ENCODE data around the gene PRR18. TPM values are rescaled to one million over a fixed set of nuclear protein-coding genes. Genes with fewer than 3 reads are reported as not detected.
"Not testable (repeated sequence)": the region's sequence is repeated elsewhere in the genome, so short reads cannot be mapped to it uniquely, and the experiment has no call there.

PRR18 gene
- total RNA-seq, result 0.14 and 0.25 TPM in 2 replicates

DNA sequence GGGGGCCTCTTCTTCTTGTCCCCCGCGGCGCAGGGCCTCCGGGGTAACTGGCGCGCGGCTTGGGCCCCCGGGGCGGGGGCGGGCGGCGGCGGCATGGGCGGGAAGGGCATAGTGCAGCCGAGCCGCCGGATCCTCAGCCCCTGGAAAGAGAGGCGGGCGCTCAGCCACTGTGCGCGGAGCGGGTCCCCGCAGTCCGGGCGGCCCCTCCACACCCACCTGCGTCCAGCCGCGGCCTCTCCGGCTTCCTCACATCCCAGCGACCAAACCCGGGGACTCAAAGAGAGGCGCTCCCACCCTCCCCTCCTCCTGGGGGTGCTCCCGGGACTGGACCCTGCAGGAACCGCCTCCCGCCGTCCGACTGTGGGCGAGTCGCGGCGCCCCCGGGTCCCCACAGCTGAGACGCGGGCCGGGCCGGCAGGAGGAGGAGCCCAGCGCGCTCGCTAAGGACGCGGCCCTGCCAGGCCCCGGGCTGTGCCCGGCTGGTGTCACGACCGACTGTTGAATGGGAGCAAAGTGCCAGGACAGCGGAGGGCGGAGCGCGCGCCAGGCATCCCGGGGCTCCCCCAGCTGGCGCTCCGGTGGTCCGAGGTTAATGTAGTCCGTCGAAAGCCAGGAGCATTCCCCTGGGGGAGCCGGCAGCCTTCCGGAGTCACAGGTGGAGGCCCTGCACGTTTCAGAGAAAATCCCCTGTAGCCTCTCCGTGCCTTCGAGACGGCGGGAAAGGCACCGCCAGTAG lies at the start of gene PRR18:
Gene PRR18, minus strand, starts transcription at position 360 of the 736 bp plus-strand sequence. Its CDS starts 250 bp downstream, at position 110.
- Mint-ChIP-seq H3K9me3 (no peaks in the 10 kb centered on the region), H3K27ac (no peak within 1 kb of the TSS), H3K36me3 (ENCODE audit: low read depth) (no peaks in the 10 kb centered on the region), H3K27me3 (ENCODE audit: low read depth) (peaks cover 54% of the 10 kb centered on the region), H3K4me1 (ENCODE audit: low read depth) (no peaks in the 10 kb centered on the region), H3K4me3 (ENCODE audit: low read depth) (peak within 1 kb of the TSS; percentile 17)
- no peak for DNase-seq (ENCODE audit: low spot score)
- intact Hi-C loops (cut with micrococcal nuclease), result no loop called here

DNA sequence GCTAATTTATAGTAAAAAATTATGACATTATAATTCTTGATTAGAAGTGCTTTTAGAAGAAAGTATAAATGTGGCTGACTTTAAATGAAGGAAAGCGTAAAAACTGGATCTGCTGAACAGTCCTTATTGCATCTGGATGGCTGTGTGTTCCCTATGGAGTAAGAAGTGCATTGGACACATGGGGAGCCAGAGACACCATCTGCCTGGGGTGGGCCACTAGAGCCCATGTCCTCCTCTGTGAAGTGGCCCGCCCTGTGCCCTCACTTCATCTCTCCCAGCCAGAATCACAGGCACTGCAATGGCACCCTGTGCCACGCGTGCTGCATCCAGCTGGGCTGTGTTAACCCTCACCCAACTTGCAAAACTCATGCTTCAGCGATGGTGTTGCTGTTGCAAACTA lies 47.4 kb upstream of the PRR18 start:
- Mint-ChIP-seq H3K27ac (no peak overlapping the region), H3K4me1 (ENCODE audit: low read depth) (peaks cover 6% of the 10 kb centered on the region), H3K4me3 (ENCODE audit: low read depth) (no peak overlapping the region), H3K9me3 (peaks cover 15% of the 10 kb centered on the region), H3K36me3 (ENCODE audit: low read depth) (no peaks in the 10 kb centered on the region), H3K27me3 (ENCODE audit: low read depth) (peaks cover 42% of the 10 kb centered on the region)
- DNase-seq (ENCODE audit: low spot score), result no peak
- intact Hi-C loops (cut with micrococcal nuclease), result no loop called here

DNA sequence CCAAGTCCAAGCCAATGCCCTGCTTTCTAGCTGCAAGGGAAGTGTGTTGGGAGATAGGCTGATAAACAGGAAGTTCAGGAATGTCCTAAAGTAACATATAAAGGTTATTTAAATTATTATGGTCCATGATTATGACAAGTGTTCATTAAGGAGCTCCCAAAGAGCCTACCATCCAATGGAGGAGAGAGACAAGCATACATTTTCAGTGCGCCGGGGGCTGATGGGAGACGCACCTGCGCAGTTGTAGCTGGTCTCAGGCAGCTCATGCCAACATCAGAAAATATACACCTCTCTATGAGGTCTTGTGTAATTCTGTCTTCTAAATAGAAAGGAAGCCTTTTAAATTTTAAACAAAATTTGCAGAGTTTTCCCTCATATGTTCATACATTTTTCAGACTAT lies 46.8 kb upstream of the PRR18 start:
- Mint-ChIP-seq H3K4me1 (ENCODE audit: low read depth) (peaks cover 6% of the 10 kb centered on the region), H3K36me3 (ENCODE audit: low read depth) (no peaks in the 10 kb centered on the region), H3K9me3 (peaks cover 18% of the 10 kb centered on the region), H3K27ac (no peak overlapping the region), H3K4me3 (ENCODE audit: low read depth) (no peak overlapping the region), H3K27me3 (ENCODE audit: low read depth) (peaks cover 39% of the 10 kb centered on the region)
- DNase-seq (ENCODE audit: low spot score), result no peak
- intact Hi-C loops (cut with micrococcal nuclease), result no loop called here

DNA sequence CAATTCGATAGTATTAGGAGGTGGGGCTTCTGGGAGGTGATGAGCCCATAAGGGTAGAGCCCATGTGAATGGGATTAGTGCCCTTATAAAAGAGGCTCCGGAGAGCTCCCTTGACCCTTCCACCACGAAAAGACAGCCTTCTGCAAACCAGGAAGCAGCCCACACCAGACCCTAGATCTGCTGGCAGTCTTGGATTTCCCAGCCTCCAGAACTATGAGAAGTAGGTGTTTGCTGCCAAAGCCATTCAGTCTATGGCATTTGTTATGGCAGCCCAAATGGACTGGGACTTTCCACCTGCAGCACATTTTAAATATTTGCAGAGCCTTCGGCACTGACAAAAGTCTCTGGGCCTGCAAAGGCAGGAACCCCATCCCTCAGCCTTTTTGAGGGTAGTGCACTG lies 46.0 kb upstream of the PRR18 start:
- DNase-seq (ENCODE audit: low spot score), result no peak
- intact Hi-C loops (cut with micrococcal nuclease), result no loop called here
- H3K9me3 Mint-ChIP-seq, result peaks cover 26% of the 10 kb centered on the region
- no peak overlapping the region for H3K27ac Mint-ChIP-seq
- no peak overlapping the region for H3K4me3 Mint-ChIP-seq (ENCODE audit: low read depth)
- peaks cover 6% of the 10 kb centered on the region for H3K4me1 Mint-ChIP-seq (ENCODE audit: low read depth)
- peaks cover 31% of the 10 kb centered on the region for H3K27me3 Mint-ChIP-seq (ENCODE audit: low read depth)
- H3K36me3 Mint-ChIP-seq (ENCODE audit: low read depth), result peaks cover 4% of the 10 kb centered on the region

- intact Hi-C loops (cut with micrococcal nuclease), result no loop called here
- Mint-ChIP-seq H3K27ac (no peak overlapping the region), H3K4me1 (ENCODE audit: low read depth) (peaks cover 6% of the 10 kb centered on the region), H3K27me3 (ENCODE audit: low read depth) (peaks cover 28% of the 10 kb centered on the region), H3K36me3 (ENCODE audit: low read depth) (peaks cover 4% of the 10 kb centered on the region), H3K9me3 (peaks cover 26% of the 10 kb centered on the region), H3K4me3 (ENCODE audit: low read depth) (no peak overlapping the region)
- no peak for DNase-seq (ENCODE audit: low spot score)
These were observed 45.3 kb upstream of the PRR18 start for GRCh38 chr6:166353507-166353906.

DNA sequence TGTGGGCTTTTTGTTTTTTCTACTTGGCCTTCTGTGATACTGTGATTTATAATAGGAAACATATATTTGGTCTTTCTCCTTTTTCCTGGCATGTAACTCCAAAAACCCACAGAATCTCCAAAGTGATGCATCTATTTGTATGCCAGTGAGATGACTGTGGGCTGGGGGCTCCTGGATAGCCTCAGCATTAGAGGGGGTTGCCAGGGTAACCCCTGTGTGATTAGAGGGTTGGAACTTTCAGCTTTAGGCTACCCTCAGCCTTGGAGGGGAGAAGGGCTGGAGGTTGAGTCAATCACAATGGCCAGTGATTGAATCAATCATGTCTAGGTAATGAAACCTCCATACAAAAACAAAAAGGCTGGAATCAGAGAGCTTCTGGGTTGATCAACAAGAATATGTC lies 44.7 kb upstream of the PRR18 start:
- Mint-ChIP-seq H3K27ac (no peak overlapping the region), H3K36me3 (ENCODE audit: low read depth) (peaks cover 4% of the 10 kb centered on the region), H3K4me3 (ENCODE audit: low read depth) (no peak overlapping the region), H3K27me3 (ENCODE audit: low read depth) (peaks cover 22% of the 10 kb centered on the region), H3K9me3 (peaks cover 27% of the 10 kb centered on the region), H3K4me1 (ENCODE audit: low read depth) (peaks cover 10% of the 10 kb centered on the region)
- intact Hi-C loops (cut with micrococcal nuclease), result no loop called here
- DNase-seq (ENCODE audit: low spot score), result no peak

DNA sequence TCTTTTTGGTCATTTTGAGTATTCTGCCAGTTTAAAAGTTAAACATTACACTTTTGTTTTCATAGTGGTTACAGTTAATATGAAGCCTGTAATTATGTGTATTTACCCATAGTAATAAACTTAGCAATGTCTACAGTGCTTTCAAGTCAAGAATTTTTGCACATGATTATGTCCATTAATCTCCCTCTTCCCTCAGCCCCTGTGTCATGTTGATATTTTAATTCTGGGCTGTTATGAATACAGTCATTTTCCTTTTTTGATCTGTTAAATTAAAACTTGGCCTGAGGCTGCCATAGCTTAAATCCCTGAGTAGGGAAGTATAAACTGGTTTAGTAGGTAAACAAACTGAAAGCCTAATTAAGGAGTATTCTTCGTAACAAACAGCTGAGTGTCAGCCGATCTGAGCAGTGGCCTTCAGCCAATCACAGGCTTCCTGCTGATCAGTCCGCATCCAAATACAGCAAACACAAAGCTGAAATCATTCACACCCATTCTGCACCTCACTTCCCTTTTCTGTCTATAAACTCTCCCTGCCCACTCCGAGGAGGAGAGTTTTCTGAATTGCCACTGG lies 43.6 kb upstream of the PRR18 start:
- peaks cover 18% of the 10 kb centered on the region for H3K27me3 Mint-ChIP-seq (ENCODE audit: low read depth)
- no peak for DNase-seq (ENCODE audit: low spot score)
- H3K9me3 Mint-ChIP-seq, result peaks cover 29% of the 10 kb centered on the region
- H3K4me3 Mint-ChIP-seq (ENCODE audit: low read depth), result no peak overlapping the region
- peaks cover 4% of the 10 kb centered on the region for H3K36me3 Mint-ChIP-seq (ENCODE audit: low read depth)
- no peak overlapping the region for H3K27ac Mint-ChIP-seq
- intact Hi-C loops (cut with micrococcal nuclease), result no loop called here
- peaks cover 14% of the 10 kb centered on the region for H3K4me1 Mint-ChIP-seq (ENCODE audit: low read depth)

DNA sequence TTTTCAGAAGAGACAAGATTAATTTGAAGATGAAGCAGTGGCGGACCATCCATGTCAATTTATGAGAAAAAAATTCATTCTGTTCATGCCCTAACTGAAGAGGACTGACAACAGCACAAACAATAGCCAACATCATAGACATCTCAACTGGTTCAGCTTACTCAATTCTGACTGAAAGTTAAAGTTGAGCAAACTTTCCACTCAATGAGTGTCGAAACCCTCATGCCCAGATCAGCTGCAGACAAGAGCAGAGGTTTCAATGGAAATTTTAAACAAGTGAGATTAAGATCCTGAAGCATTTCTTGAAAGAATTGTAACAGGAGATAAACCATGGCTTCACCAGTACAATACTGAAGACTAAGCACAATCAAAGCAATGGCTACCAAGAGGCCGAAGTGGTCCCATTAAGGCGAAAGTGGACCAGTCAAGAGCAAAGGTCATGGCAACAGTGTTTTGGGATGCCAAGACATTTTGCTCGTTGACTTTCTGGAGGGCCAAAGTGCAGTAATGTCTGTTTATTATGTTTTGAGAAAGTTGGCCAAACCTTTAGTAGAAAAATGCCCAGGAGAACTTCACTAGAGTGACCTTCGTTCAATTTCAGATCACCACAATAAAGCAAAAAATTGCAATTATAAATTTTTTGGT lies 40.2 kb upstream of the PRR18 start:
- intact Hi-C loops (cut with micrococcal nuclease), result no loop called here
- Mint-ChIP-seq H3K27ac (peak overlapping the region; percentile 33), H3K36me3 (ENCODE audit: low read depth) (peaks cover 4% of the 10 kb centered on the region), H3K4me3 (ENCODE audit: low read depth) (no peak overlapping the region), H3K9me3 (peaks cover 29% of the 10 kb centered on the region), H3K27me3 (ENCODE audit: low read depth) (peaks cover 17% of the 10 kb centered on the region), H3K4me1 (ENCODE audit: low read depth) (peaks cover 14% of the 10 kb centered on the region)
- DNase-seq (ENCODE audit: low spot score), result no peak

- DNase-seq (ENCODE audit: low spot score), result no peak
- H3K27me3 Mint-ChIP-seq (ENCODE audit: low read depth), result peaks cover 6% of the 10 kb centered on the region
- no peak overlapping the region for H3K4me3 Mint-ChIP-seq (ENCODE audit: low read depth)
- H3K9me3 Mint-ChIP-seq, result peaks cover 28% of the 10 kb centered on the region
- no peak overlapping the region for H3K27ac Mint-ChIP-seq
- peaks cover 14% of the 10 kb centered on the region for H3K4me1 Mint-ChIP-seq (ENCODE audit: low read depth)
- peaks cover 4% of the 10 kb centered on the region for H3K36me3 Mint-ChIP-seq (ENCODE audit: low read depth)
- intact Hi-C loops (cut with micrococcal nuclease), result no loop called here
These were observed 38.8 kb upstream of the PRR18 start for GRCh38 chr6:166346965-166347364.

DNA sequence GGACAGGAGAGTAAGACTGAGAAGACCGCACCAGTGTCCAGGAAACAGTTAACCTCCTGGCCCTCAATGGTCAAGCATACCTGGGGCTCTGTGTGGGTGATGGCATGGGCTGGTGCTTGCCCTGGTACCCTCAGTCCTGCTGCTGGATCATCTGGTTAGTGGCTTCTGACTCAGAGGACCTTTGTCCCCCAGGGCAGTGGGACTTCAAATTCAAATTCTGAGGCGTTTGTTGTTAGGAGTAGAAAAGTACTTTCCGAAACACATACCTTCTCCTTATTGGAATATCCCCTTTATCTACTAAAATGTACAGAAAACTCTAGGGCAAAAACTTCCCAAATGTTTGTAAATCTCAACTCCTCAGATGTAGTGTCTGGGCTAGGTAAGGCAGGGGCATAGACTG lies 38.3 kb upstream of the PRR18 start:
- peaks cover 23% of the 10 kb centered on the region for H3K9me3 Mint-ChIP-seq
- no peak for DNase-seq (ENCODE audit: low spot score)
- intact Hi-C loops (cut with micrococcal nuclease), result no loop called here
- no peak overlapping the region for H3K4me3 Mint-ChIP-seq (ENCODE audit: low read depth)
- no peak overlapping the region for H3K27ac Mint-ChIP-seq
- H3K36me3 Mint-ChIP-seq (ENCODE audit: low read depth), result peaks cover 8% of the 10 kb centered on the region
- H3K27me3 Mint-ChIP-seq (ENCODE audit: low read depth), result peaks cover 2% of the 10 kb centered on the region
- peaks cover 11% of the 10 kb centered on the region for H3K4me1 Mint-ChIP-seq (ENCODE audit: low read depth)

- H3K27ac Mint-ChIP-seq; H3K36me3 Mint-ChIP-seq (ENCODE audit: low read depth); DNase-seq (ENCODE audit: low spot score); H3K4me3 Mint-ChIP-seq (ENCODE audit: low read depth); intact Hi-C loops (cut with micrococcal nuclease); H3K27me3 Mint-ChIP-seq (ENCODE audit: low read depth): not testable (repeated sequence)
- Mint-ChIP-seq H3K4me1 (ENCODE audit: low read depth) (peaks cover 11% of the 10 kb centered on the region), H3K9me3 (peaks cover 20% of the 10 kb centered on the region)
These were observed 37.5 kb upstream of the PRR18 start for GRCh38 chr6:166345672-166346071.

- Mint-ChIP-seq H3K4me1 (ENCODE audit: low read depth) (peaks cover 11% of the 10 kb centered on the region), H3K9me3 (peaks cover 15% of the 10 kb centered on the region)
- H3K27ac Mint-ChIP-seq; H3K4me3 Mint-ChIP-seq (ENCODE audit: low read depth); H3K27me3 Mint-ChIP-seq (ENCODE audit: low read depth); DNase-seq (ENCODE audit: low spot score); H3K36me3 Mint-ChIP-seq (ENCODE audit: low read depth): not testable (repeated sequence)
- intact Hi-C loops (cut with micrococcal nuclease), result loop anchor here (5.0 kb wide), 2 partner anchors 282 to 607 kb away; partner anchors contain the start of gene RPS6KA2
These were observed 36.7 kb upstream of the PRR18 start for GRCh38 chr6:166344921-166345320.

GRCh38 chr6:166344240-166344639 lies 36.0 kb upstream of the PRR18 start:
- Mint-ChIP-seq H3K27me3 (ENCODE audit: low read depth) (peaks cover 2% of the 10 kb centered on the region), H3K4me3 (ENCODE audit: low read depth) (no peak overlapping the region), H3K9me3 (peaks cover 8% of the 10 kb centered on the region), H3K4me1 (ENCODE audit: low read depth) (peaks cover 11% of the 10 kb centered on the region), H3K36me3 (ENCODE audit: low read depth) (peaks cover 4% of the 10 kb centered on the region), H3K27ac (no peak overlapping the region)
- intact Hi-C loops (cut with micrococcal nuclease), result loop anchor here (5.0 kb wide), 2 partner anchors 283 to 608 kb away; partner anchors contain the start of gene RPS6KA2
- no peak for DNase-seq (ENCODE audit: low spot score)

Data from activated T-helper 2 cell treated with anti-CD3 and anti-CD28 coated beads, Interferon-gamma antibody, Interleukin-2, Interleukin-4, amounts not matched to agents 10 μg/mL and 5 μg/mL and 100 μg/mL, durations not matched to agents 14 hours and 24 hours and 36 hours (primary cell).